DLD1 (cell line): Measurements from ENCODE around the gene DVL2.

ENCODE experiments used
- in situ Hi-C: cut with HindIII; loops from 2 replicates; pipeline ENCODE4 v1.10.0; 2017; ENCODE audit warnings: low sequenced_read_pairs

The DVL2 gene

DNA sequence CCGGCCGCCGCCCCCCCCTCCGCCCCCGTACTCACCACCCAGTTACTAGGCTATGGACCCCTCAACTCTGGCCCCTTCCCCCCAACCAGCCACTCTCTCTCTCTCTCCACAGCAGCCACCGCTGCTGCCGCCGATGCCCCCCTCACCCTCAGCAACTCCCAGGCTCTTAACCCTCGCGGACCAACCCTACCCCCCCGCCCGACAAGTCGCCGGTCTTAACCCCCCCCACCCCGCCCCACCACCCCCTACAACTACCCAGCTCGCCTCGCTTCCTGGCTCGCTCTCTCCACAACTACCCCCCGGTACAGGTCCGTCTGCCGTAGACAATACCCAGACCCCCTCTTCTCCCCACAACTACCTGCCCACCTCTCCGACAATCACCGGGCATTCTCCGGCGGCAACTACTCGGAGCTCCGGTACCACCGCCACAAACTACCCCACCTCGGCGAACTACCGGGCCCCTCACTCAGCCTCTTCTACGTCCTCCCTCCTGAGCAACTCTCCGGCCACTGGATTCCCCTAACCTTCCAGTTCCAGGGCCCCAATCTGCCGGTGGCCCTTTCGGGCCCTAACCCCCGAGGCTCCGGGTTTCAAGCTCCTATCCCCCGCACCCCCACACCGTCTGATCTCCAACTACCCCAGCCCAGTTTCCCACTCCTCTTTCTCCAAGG is 4.2 kb upstream of the DVL2 start:
- in situ Hi-C loops = no loop called here

DNA sequence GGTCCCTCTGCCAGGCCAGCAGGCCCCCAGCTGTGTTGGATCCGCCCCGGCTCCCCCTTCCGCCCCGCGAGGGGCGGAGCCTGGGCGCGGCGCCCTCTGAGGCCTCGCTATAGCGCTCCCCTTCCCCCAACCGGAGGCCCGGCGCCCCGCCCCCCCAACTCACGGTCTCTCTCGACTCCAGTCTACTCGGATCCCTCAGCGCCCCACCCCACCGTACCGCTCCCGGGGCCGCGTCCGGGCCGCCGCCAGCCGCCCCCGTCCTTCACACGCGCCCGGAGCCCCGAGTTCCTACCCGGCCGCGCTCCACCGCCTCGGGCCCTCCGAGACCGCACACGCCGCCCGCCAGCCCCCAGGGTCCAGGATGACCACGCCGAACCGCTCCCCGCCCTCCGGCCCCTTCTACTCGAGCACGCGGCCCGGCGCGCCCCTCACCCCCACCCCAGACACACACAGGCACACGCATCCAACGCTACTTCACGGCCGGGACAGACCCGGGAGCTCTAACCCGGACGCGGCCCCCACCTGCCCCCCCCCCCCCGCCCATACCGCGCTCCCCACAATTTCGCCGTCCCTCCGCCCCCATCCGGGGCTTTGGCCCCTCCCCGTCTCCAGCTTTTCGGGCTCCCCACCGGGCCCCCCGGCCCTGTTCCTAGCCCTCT is 3.6 kb upstream of the DVL2 start:
- in situ Hi-C loops = no loop called here

DNA sequence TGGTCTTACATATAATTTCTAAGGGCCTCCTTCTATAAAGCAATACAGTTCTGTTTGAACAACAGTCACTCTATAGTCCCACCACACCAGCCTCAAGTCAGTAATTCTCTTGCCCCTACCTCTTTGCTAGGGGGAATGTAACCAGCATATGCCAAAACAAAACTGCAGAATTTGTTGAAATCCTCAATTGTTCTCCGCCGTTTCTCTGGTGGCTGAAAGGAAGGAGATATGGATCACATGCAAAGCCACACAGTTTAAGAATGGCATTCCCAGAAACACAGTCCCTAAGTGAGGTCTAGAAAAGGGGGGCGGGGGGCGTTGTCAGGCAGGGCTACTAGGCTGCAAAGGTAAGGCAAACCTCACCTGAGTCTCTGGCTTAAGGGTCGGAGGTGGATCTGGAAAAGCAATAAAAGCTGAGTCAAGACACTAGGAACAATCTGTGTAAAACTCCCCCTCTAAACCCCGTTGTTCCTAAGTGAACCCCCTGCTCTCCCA is 3.0 kb upstream of the DVL2 start:
- in situ Hi-C loops = no loop called here

DNA sequence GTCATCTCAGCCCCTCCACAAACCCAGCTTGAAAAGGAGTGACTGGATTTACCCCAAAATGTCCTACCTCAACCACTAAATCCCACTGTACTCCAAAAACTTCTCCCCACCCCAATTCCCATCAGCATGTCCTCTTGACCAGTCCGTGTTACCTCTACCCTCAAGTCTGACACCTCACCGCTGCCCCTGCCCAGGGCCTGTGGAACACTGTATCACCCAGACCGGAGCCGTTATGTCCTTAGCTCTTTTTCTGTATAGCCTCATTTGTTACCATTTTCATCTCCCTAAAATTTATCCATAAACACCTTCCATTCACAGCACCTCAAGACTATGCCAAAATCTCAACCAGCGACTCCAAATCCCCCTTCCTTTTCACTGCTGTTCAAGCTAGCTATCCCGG is 2.5 kb upstream of the DVL2 start:
- in situ Hi-C loops = no loop called here

DNA sequence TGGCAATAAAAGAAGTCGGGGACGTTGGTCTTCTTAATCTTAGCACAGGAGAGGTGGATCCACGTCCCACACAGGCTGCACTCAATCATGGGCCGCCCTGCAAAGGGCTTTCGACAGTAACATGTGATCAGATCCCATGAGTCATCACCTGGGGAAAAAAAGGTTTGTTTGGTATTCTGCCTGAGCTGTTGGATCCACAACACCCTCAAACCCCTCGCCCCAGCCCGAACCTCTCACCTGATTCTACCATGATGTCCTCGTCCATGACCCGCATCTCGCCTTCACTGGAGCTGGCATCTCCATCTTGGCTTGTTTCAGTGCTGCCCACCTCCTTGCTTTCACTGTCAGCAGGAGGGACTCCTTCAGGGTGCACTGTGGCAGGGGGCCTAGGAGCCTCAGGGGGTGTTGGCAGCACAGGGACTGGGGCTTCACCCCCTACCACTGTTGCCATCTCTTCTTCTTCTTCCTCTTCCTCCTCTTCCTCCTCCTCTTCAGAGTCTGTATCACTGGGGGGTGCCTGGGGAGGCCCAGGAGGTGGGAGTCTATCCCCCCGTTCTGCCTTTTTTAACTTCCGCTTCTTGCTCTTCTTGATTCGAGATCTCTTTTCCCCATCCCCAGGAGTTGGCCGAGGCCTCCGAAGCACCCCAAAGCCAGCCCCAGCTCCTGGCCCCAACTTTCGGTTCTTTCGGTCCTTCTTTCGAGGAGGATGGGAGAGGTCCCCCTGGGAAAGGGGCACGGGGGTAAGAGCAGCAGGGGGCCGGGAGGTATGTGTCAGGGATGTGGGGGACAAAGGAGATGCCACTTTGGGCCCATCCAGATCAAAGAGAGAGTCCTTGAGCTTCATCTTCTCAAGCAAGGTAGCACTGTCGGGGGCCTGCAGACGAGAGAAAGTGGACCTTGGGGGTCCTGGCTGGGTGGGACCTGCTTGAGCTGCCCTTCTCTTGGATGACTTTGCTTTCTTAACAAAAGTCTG is 1.7 kb upstream of the DVL2 start:
- in situ Hi-C loops = no loop called here

DNA sequence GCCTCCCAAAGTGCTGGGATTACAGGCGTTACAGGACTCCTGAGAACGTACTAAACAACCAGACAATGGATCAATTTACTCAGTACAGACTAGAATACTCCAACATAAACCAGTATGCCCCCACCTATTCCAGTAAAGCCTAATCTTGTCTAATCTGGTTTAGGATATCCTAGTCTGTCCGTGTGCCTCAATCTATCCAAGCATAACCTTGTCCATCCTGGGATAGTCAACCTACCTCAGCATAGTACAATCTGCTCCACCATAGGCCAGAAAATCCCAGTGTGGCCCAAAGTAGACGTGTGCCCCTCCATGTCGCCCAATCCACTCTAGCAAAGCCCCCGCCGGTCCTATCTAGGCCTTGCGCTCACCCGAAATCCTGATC is 625 bp downstream of the DVL2 start:
- in situ Hi-C loops = no loop called here

DNA sequence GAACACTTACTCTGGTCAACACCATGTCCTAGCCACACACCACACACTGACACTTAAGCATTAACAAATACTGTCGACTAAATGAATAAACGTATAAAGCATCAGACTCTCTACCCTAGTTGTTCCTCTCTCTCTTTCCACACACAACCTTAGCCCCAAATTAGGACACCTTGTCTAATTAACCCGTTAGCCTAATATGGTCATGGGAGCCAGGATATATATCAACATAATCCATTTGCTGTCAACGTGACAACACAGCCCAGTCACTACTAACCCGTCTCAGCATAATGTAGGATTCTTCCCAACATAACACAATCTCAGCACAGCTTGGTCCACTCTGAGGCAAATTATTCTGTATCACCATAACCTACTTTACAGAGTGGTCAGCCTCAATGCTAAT is 2.2 kb downstream of the DVL2 start:
- in situ Hi-C loops = no loop called here

DNA sequence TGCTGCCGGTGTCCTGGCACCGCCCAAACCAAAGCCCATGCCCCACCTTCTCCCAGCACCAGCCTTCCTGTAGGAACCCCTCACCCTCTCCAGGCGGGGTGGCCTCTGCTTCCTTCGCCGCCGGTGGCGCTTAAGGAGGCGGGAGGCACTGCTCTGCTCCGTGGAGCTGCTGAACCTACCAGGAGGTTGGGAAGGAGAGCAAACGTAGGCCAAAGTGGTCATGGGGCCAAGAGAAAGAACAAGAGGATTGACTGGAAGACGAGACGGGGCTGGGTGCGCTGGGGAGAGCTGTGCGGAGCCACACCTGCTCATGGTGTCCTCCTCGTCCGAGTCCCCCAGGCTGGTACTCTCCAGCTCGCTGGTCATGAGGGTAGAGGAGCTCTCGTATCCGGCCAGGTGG is 4.8 kb downstream of the DVL2 start:
- in situ Hi-C loops = no loop called here

DNA sequence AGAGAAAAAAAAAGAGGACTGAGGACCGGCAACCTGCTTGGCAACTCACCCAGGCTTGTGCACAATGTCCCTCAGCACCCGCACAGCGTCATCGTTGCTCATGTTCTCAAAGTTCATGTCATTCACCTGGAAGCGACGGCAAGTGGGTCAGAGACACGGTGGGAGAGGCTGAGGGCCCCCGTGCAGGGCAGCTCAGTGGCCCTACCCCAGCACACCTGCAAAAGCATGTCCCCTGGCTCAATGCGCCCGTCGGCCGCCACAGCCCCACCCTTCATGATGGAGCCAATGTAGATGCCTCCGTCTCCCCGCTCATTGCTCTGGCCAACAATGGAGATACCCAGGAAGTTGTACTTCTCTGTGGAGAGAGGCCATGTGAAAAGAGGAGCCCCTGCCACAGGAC is 5.4 kb downstream of the DVL2 start:
- in situ Hi-C loops = no loop called here

DNA sequence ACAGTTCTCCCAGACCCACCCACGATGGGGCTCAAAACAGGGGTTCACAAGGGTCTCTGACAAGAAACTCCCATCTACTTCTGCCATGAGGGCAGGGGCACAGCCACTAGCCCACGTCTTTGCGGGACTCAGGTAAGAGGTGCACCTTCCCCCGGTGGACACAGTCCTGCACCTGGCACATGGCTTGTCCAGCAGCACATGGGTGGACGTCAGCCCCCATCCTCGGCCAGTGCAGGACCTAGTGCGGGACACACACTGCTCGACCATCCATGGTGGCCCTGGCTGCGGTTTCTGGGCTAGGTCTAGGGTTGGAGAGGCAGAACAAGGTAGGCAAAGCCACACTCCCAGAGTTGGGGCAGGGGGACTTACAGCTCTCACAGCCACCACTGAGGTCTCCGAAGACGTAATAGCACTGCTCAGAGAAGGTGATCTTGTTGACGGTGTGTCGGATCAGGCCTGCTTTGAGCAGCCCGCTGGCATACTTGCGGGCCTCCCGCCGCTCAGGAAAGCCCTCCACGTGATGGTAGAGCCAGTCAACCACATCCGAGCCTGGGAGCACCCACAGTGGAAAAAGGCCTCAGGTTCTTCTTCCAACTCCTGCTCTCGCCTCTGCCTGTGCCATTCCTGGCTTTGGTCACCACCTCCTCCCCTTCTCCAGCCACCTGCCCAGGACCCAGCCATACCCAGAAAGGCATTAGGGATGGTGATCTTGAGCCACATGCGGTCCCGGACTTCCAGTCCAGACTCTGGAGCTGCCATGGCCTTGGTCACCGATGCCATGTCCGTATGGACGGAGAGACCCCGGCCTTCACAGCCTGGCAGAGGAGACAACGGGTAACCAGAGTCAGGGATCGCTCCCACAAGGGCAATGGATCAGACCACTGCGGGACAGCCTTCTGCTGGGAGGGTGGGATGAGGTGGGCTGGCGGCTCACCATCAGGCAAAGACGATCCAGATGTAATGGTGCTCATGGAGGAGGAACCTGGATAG is 7.3 kb downstream of the DVL2 start:
- in situ Hi-C loops = no loop called here

DNA sequence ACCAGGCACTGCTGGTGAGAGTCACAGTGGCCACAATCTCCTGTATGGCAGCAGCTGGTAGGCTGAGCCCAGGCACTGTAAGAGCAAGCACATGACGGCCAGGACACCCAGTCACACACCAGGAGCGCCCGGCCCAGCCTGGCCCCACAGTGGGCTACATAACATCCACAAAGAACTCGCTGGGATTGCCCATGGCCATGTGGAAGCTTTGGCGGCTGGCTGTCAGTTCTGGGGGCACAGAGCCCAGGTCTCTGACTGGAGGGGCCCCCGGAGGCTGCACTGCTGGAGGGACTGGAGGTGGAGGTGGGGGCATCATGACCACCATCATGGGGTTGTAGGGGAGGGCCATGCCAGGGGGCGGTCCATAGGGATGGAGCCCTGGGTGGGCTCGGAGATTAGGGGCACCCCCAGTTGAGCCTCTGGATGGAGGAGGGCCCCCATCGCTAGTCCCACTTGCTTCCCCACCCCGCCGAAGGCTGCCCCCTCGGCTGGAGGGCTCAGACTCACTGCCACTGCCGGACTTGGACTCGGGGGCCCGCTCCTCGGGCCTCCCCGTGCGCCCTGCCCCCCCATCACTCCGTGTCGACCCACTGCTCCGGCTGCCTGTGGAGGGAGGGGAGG is 8.5 kb downstream of the DVL2 start:
- in situ Hi-C loops = no loop called here

DNA sequence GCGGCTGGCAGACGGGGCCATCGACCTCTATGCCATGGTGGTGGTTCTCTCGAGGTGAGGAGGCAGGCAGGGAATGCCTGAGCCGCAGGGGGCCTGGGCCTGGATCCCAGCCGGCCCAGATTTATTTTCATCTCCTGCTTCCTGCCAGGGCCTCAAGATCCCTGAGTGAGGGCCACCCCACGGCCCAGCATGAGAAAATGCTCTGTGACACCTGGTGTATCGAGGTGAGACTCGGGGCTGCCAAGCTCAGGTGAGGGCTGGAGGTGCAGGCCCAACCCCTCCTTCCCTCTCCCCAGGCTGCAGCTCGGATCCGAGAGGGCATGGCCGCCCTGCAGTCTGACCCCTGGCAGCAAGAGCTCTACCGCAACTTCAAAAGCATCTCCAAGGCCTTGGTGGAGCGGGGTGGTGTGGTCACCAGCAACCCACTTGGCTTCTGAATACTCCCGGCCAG is 9.6 kb downstream of the DVL2 start:
- in situ Hi-C loops = no loop called here

DNA sequence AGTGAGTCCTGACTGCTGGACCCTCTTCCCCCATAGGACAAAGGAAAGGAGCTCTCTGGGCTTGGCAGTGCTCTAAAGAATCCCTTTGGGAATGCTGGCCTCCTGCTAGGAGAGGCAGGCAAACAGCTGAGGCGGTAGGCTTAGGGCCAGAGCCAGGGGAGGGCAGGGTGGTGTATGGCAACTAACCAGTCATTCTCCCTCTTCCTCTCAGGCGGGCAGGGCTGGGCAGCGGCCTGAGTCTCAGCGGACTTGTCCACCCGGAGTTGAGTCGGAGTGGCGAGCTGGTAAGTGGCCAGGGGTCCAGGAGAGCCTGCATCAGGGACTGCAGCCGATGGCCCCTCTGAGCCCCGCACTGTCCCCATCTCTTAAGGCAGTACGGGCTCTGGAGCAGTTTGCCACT is 10.2 kb downstream of the DVL2 start:
- in situ Hi-C loops = no loop called here

DNA sequence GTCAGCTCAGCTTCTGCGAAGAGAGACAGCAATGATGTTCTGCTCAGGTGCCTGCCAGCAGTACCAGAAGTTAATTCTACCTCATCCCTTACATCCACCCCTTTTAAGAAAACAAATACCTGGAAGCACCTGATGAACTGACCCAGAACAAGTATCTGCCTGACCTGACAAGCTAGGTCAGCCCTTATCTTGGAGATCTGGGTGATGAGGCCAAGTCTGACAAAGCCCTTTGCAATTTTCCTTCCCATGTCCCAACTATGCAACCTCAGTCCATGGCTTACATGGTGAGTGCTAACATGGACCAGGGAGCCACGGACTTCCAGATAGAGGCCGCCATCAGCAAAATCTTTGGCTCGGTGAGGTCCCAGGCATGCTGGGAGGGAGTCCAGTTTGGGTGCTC is 10.9 kb downstream of the DVL2 start:
- in situ Hi-C loops = no loop called here

DNA sequence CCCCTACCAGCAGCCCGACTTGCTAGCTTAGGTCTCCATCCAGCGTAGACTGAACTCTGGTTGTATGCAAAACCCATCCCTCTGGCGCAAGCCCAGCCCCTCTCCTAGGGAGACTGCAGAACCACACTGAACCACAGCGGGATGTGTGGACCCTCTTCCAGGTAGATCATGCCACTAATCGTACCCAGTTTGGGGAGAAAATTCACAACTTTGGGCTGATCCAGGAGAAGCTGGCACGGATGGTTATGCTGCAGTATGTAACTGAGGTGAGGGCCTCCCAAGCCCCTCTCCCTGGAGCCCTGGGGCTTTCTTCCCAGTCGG is 11.4 kb downstream of the DVL2 start:
- in situ Hi-C loops = no loop called here

DNA sequence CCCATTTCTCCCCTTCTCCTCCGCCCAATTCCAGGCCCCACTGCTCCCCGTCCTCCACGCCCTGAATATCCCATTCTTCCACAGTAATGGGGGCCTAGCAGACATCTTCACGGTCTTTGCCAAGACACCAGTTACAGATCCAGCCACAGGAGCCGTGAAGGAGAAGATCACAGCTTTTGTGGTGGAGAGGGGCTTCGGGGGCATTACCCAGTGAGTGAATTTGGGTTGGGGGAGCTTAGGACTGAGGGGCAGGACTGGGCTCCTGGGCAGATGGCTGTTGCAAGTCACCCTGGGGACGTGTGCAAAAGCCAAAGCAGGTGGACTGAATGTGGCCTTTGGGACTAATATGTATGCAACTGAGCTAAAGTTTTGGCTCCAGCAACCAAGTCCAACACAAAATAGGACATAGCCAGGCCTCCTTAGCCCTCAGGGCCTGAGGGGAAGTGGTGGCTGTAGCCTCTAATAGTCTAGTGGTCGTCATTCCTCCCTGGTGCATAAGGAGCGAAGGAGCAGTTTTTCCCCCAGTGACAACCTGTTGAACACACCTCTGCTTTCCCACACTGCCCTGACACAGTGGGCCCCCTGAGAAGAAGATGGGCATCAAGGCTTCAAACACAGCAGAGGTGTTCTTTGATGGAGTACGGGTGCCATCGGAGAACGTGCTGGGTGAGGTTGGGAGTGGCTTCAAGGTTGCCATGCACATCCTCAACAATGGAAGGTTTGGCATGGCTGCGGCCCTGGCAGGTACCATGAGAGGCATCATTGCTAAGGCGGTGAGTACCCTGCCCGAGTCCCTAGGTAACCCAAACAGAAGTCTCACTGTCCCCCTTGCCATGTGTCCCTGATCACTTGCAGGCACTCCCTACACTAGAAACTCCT is 12.0 kb downstream of the DVL2 start:
- in situ Hi-C loops = no loop called here

DNA sequence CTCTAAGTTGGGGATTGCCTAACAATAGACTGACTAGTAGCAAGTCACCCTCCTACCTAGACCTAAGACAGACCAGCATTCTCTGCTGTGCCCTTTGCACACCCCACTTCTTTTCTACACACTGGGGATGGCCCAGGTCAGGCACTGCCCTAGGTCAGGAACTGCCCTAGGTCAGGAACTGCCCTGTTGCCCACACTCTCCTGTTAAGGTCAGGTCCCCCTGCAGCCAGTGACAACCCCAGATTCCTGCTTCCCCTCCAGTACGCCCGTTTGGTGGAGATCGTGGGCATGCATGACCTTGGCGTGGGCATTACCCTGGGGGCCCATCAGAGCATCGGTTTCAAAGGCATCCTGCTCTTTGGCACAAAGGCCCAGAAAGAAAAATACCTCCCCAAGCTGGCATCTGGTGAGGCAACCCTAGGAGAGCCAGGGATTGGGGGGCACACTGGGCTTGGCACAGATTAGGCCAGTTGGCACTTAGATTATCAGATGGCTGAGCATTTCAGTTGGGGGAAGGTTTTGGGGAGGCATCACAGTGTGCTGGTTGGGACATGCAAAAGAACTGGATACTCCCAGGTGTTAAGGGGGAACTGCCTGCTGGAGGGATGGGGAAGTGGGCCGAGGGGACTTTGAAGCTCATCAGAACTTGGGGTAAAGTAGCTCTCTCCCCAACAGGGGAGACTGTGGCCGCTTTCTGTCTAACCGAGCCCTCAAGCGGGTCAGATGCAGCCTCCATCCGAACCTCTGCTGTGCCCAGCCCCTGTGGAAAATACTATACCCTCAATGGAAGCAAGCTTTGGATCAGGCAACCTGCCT is 12.8 kb downstream of the DVL2 start:
- in situ Hi-C loops = no loop called here

DNA sequence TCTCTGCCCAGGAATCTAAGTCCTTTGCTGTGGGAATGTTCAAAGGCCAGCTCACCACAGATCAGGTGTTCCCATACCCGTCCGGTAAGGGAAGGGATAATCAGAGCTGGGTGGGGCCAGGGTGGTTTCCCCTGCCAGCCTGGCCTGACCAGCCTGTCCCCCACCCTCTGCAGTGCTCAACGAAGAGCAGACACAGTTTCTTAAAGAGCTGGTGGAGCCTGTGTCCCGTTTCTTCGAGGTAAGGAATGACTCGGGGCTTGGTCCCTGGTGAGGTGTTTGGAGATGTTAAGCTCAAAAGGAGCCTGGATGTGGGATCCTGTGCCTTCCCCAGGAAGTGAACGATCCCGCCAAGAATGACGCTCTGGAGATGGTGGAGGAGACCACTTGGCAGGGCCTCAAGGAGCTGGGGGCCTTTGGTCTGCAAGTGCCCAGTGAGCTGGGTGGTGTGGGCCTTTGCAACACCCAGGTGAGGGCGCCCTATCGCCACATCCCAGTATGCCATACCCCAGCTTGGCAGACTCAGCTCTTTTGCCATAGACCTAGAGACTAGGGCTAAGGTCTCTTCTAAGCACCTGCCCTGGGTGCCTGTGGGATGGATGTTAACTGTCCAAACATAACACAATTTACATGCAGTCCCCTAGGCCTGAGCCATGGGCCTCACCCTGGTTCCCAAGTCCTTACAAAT is 13.6 kb downstream of the DVL2 start:
- in situ Hi-C loops = no loop called here
